Aorta (tissue), 5 donors: Measurements from ENCODE around the gene COL8A1. TPM values are rescaled to one million over a fixed set of nuclear protein-coding genes. Genes with fewer than 3 reads are reported as not detected.

Experiments used
- ATAC-seq: fragments of 200-7000 bp; cut with Tn5 transposase; one replicate; pipeline ENCODE4 v1.9.1; 2022; ENCODE audit warnings: moderate library complexity; ENCODE audit not compliant: low FRiP score
- DNase-seq, 2 donors: peaks; one replicate each; pipeline ENCODE4 v3.0.0-alpha.2; 2020
- H3K27ac ChIP-seq, 2 donors: one replicate each; pipeline ENCODE4 v1.5.1; 2013; ENCODE audit warnings: low read length in 2 of 2, mild to moderate bottlenecking in 2 of 2, moderate library complexity in 2 of 2, control low read depth in 1 of 2, inconsistent platforms in 1 of 2, low read depth in 1 of 2
- H3K27me3 ChIP-seq, 2 donors: one replicate each; pipeline ENCODE4 v1.6.1; 2013; ENCODE audit warnings: control low read depth in 1 of 2, low read length in 1 of 2, mild to moderate bottlenecking in 1 of 2, moderate library complexity in 1 of 2; ENCODE audit not compliant: insufficient read depth in 2 of 2, control insufficient read depth in 1 of 2
- H3K36me3 ChIP-seq, 2 donors: one replicate each; pipeline ENCODE4 v1.6.1; 2013; ENCODE audit warnings: control low read depth in 1 of 2, low read length in 1 of 2, mild to moderate bottlenecking in 1 of 2; ENCODE audit not compliant: insufficient read depth in 2 of 2, control insufficient read depth in 1 of 2
- H3K4me1 ChIP-seq, 2 donors: one replicate each; pipeline ENCODE4 v1.6.1; 2013; ENCODE audit warnings: low read length in 2 of 2, control low read depth in 1 of 2, mild to moderate bottlenecking in 1 of 2, moderate library complexity in 1 of 2; ENCODE audit not compliant: insufficient read depth in 2 of 2, control insufficient read depth in 1 of 2
- H3K4me3 ChIP-seq, 2 donors: one replicate each; pipeline ENCODE4 v1.5.1; 2013; ENCODE audit warnings: low read length in 2 of 2, control low read depth in 1 of 2, mild to moderate bottlenecking in 1 of 2
- H3K9me3 ChIP-seq: one replicate; pipeline ENCODE4 v1.6.1; 2013; ENCODE audit warnings: mild to moderate bottlenecking, low read length; ENCODE audit not compliant: control insufficient read depth
- WGBS, 2 donors: extraction: QIAGEN DNeasy Blood & Tissue Kit; methylation state at CpG; one replicate each; pipeline ENCODE4 v1.1.7; 2013; 5-methylcytosine and 5-hydroxymethylcytosine counted together
- intact Hi-C, 2 donors: fragments of 100-400 bp; cut with DNase I; formaldehyde crosslinking; loops; one replicate each; pipeline versions ENCODE4 v1.14.2 to v1.15.0; 2022
- polyA plus RNA-seq, 2 donors: library from polyadenylated mRNA; stranded (reverse); fragments of 200-250 nt; gene quantifications; one replicate each; pipeline ENCODE4 v1.2.3, GENCODE V29; 2013
- total RNA-seq, 2 donors: library from RNA; stranded (reverse); fragmentation: NEBNext Ultra II Directional; extraction: Animal tissue kit (Norgen Biotek cat#: 25700); gene quantifications; one replicate each; pipeline ENCODE4 v1.2.1, GENCODE V29; 2021
- donor health status: healthy with polysubstance abuse.
- donor health status: Bipolar disorder and iron deficiency.
- donor health status: DM: no; HTN: no; CAD: no.
- donor health status: DM: no; HTN: no; CAD: no.
- donor health status: DM: yes; HTN: yes; CAD: no.

Gene COL8A1
- total and polyA plus RNA-seq, 4 donors = 208 to 514 (median 270) TPM

DNA sequence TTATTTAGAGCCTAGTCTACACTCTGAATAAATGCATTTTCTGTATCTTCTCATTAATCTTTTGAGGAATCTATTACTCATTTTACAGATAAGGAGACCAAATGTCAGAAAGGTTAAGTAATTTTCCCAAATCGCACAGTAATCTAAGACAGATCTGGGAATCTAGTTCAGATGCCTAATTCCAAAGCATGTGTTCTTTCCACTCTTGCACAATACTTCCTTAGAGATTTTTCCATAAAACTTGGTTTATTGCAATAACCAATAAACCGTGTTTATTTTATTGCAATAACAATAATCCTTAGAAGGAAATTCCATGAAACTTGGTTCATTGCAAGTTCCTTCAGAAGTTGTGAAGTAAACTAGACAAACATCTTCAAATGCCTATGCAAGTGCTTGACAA is 17.4 kb upstream of the COL8A1 start:
- DNase-seq = no peak
- no peak for ATAC-seq
- no peak overlapping the region for H3K4me3 ChIP-seq
- peaks cover 0 to 2% of the 10 kb centered on the region in 2 donors for H3K4me1 ChIP-seq
- H3K9me3 ChIP-seq = no peaks in the 10 kb centered on the region
- intact Hi-C loops = no loop called here
- no peaks in the 10 kb centered on the region for H3K36me3 ChIP-seq
- no peaks in the 10 kb centered on the region for H3K27me3 ChIP-seq
- 45 to 53% methylated on average over 2 of the region's 2 CpGs for WGBS, 2 donors
- H3K27ac ChIP-seq = no peak overlapping the region

- H3K9me3 ChIP-seq = no peaks in the 10 kb centered on the region
- no peaks in the 10 kb centered on the region for H3K27me3 ChIP-seq
- DNase-seq = no peak
- H3K27ac ChIP-seq = no peak overlapping the region
- no peak overlapping the region for H3K4me3 ChIP-seq
- 97 to 98% methylated on average over 2 of the region's 2 CpGs for WGBS, 2 donors
- peaks cover 0 to 2% of the 10 kb centered on the region in 2 donors for H3K4me1 ChIP-seq
- intact Hi-C loops = no loop called here
- ATAC-seq = no peak
- no peaks in the 10 kb centered on the region for H3K36me3 ChIP-seq
Observed at GRCh38 chr3:99624496-99625236, 13.7 kb upstream of the COL8A1 start.

DNA sequence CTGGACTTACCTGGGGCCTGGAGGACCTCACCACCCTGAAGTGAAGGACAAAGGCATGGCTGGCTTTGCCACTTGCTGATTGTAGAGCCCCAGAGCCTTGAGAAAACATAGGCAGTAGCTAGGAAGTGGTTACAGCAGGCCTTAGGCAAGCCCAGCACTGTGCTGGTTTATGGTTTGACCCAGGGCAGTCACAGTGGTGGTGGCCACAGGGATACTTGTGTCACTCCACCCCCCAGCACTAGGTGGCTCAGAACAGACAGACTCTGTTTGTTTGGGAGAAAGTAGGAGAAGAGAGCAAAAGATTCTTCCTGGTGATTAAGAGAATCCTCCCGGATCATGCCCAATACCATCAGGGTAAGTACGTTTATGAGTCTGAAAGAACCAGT is 13.2 kb upstream of the COL8A1 start:
- intact Hi-C loops = no loop called here
- 68 to 93% methylated on average over 2 of the region's 2 CpGs for WGBS, 2 donors
- H3K4me3 ChIP-seq = no peak overlapping the region
- no peaks in the 10 kb centered on the region for H3K27me3 ChIP-seq
- DNase-seq = no peak
- peaks cover 0 to 2% of the 10 kb centered on the region in 2 donors for H3K4me1 ChIP-seq
- H3K36me3 ChIP-seq = no peaks in the 10 kb centered on the region
- H3K9me3 ChIP-seq = no peaks in the 10 kb centered on the region
- no peak overlapping the region for H3K27ac ChIP-seq
- ATAC-seq = no peak

- ATAC-seq = no peak
- H3K36me3 ChIP-seq = no peaks in the 10 kb centered on the region
- no peak for DNase-seq
- intact Hi-C loops = no loop called here
- 16 to 18% methylated on average over 4 of the region's 4 CpGs for WGBS, 2 donors
- H3K4me1 ChIP-seq = peaks cover 1 to 2% of the 10 kb centered on the region in 2 donors
- H3K27me3 ChIP-seq = no peaks in the 10 kb centered on the region
- H3K9me3 ChIP-seq = no peaks in the 10 kb centered on the region
- H3K27ac ChIP-seq = no peak overlapping the region
- H3K4me3 ChIP-seq = no peak overlapping the region
Observed at GRCh38 chr3:99625643-99626416, 12.6 kb upstream of the COL8A1 start.

GRCh38 chr3:99626417-99626788 is 12.0 kb upstream of the COL8A1 start:
- Histone ChIP-seq H3K27me3 (no peaks in the 10 kb centered on the region), H3K9me3 (no peaks in the 10 kb centered on the region), H3K4me1 (peaks cover 0 to 3% of the 10 kb centered on the region in 2 donors), H3K27ac (no peak overlapping the region), H3K36me3 (no peaks in the 10 kb centered on the region), H3K4me3 (no peak overlapping the region)
- 67 to 73% methylated on average over 1 of the region's 1 CpG for WGBS, 2 donors
- DNase-seq (no peak), ATAC-seq (no peak)
- intact Hi-C loops = no loop called here

DNA sequence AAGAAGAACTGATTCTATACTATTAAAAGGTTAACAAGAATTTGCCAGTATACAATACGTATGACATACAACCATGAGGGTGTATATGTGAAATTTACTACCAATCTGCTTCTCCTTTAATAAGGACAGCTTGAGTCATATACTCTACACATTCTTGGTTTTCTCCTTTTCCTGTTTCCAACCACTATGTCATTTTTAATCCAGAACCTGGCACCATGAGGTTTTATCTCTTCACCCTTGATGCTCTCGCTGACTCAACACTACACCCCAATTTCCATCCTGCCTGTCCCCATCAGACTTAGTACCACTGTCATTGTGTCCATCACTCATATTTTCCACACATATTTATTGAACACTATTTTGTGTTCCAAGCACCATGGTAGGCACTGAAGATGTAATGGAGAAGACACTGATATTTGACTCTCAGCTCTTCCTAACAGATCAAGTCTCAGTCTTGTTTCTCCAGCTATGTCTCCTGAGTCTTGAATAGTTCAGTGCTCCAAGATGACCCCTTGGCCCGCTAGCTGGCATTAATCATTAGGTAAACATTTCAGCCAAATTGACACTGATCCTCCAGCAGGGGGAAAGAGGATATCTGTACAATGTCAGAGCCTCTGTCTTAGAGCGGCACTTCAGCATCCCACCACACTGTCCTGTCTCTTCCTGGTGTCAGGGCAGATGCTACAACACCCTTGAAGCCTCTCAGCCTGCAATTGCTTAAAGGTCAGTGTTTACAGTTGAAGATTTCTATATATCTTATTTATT is 11.2 kb upstream of the COL8A1 start:
- no peak overlapping the region for H3K27ac ChIP-seq
- H3K27me3 ChIP-seq = no peaks in the 10 kb centered on the region
- 60 to 72% methylated on average over 4 of the region's 4 CpGs for WGBS, 2 donors
- ATAC-seq (no peak), DNase-seq (no peak)
- intact Hi-C loops = no loop called here
- no peak overlapping the region for H3K4me3 ChIP-seq
- peaks cover 0 to 3% of the 10 kb centered on the region in 2 donors for H3K4me1 ChIP-seq
- H3K9me3 ChIP-seq = no peaks in the 10 kb centered on the region
- no peaks in the 10 kb centered on the region for H3K36me3 ChIP-seq

DNA sequence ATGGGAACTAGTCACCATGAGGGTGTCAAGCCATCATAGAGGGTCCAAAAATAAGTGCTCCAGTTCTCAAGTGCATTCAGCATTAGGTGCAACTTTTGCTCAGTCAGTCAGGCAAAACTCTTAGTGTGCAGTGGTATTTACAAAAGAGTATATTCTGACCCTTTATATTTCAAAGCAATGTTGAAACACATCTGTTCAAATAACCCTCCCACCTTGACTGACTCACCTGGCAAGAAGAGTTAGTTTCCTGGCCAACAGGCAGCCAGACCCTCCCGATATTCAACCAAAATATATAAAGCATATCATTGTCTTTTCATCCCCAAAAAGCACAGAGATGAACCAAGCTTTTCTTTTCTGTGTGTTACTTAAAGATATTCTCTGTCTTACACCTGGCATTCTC is 7.6 kb upstream of the COL8A1 start:
- no peaks in the 10 kb centered on the region for H3K27me3 ChIP-seq
- H3K36me3 ChIP-seq = no peaks in the 10 kb centered on the region
- 89 to 95% methylated on average over 1 of the region's 1 CpG for WGBS, 2 donors
- H3K4me1 ChIP-seq = peaks cover 3 to 12% of the 10 kb centered on the region in 2 donors
- intact Hi-C loops = loop anchor here (10.0 kb wide), 6 partner anchors 86 to 726 kb away; partner anchors contain the start of gene DCBLD2 (in 1 of the 2)
- H3K4me3 ChIP-seq = no peak overlapping the region
- H3K27ac ChIP-seq = no peak overlapping the region
- DNase-seq (no peak), ATAC-seq (no peak)
- no peaks in the 10 kb centered on the region for H3K9me3 ChIP-seq

GRCh38 chr3:99633887-99634558 is 4.4 kb upstream of the COL8A1 start:
- intact Hi-C loops = loop anchor here (10.0 kb wide), 6 partner anchors 89 to 729 kb away; partner anchors contain the start of gene DCBLD2 (in 1 of the 2)
- WGBS, 2 donors = 85 to 89% methylated on average over 7 of the region's 7 CpGs
- ATAC-seq = no peak

More at GRCh38 chr3:99633887-99634558, 4.4 kb upstream of the COL8A1 start:
- H3K27me3 ChIP-seq = no peaks in the 10 kb centered on the region
- H3K4me1 ChIP-seq = peaks cover 3 to 12% of the 10 kb centered on the region in 2 donors
- H3K4me3 ChIP-seq = no peak overlapping the region
- H3K27ac ChIP-seq = no peak overlapping the region
- H3K36me3 ChIP-seq = no peaks in the 10 kb centered on the region
- no peaks in the 10 kb centered on the region for H3K9me3 ChIP-seq
- no peak for DNase-seq
